ENCODE measurements around the gene LRRC4C.

Gene LRRC4C

DNA sequence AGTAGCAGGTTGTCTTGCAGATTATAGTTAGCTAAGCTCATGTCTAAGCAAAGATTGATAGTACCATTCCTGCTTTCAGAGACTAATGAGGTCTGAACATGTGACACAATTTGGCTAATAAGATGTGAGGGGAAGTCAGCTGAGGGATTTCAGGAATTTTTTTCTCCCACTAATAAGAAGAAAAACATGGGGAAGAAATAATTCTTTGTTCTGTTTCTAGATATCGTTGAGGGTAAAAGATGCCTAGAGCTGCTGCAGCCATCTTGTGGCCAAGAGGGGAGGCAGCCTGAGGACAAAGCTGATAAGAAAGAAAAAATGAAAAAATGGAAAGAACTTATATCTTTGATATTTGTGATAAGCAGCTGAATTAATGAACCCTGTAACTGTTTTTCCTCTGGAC, 1334.4 kb downstream of the LRRC4C start:
- Histone ChIP-seq H3K79me2 (ENCODE audit: control insufficient read depth, insufficient read depth, low read length, unreplicated experiment) (no peaks in the 10 kb centered on the region), H2AFZ (ENCODE audit: low read length, unreplicated experiment) (no peak overlapping the region), H3K36me3 (ENCODE audit: insufficient read depth, low read length) (no peaks in the 10 kb centered on the region), H3K4me3 (ENCODE audit: low read depth, low read length) (no peak overlapping the region), H3K4me1 (ENCODE audit: control insufficient read depth, insufficient read depth, low read length, unreplicated experiment) (no peaks in the 10 kb centered on the region), H3K27me3 (ENCODE audit: insufficient read depth, low read length) (no peaks in the 10 kb centered on the region), H3K27ac (ENCODE audit: low read depth, low read length) (no peak overlapping the region)

DNA sequence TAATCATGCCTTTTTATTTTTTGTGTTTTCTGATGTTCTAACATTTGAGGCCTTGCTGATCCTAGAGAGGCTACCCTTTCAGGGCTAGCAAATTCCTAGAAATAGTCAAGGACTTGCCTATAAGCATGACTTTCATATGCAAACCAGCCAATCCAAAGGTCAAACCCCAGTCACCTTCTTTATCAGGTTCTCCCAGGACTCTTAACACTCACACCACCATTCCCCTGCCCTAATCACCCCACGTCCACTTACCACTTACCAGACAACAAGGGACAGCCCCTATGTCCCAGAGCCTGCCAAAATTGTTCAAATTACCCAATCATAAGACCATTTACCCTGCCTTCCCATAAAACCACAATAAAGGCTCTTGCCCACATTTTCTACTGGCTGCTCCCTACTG, 1339.8 kb downstream of the LRRC4C start:
- H3K4me1 ChIP-seq (ENCODE audit: control insufficient read depth, insufficient read depth, low read length, unreplicated experiment), result no peaks in the 10 kb centered on the region
- no peak overlapping the region for H2AFZ ChIP-seq (ENCODE audit: low read length, unreplicated experiment)
- H3K79me2 ChIP-seq (ENCODE audit: control insufficient read depth, insufficient read depth, low read length, unreplicated experiment), result no peaks in the 10 kb centered on the region
- H3K27me3 ChIP-seq (ENCODE audit: insufficient read depth, low read length), result no peaks in the 10 kb centered on the region
- no peak overlapping the region for H3K4me3 ChIP-seq (ENCODE audit: low read depth, low read length)
- no peaks in the 10 kb centered on the region for H3K36me3 ChIP-seq (ENCODE audit: insufficient read depth, low read length)
- H3K27ac ChIP-seq (ENCODE audit: low read depth, low read length), result no peak overlapping the region

DNA sequence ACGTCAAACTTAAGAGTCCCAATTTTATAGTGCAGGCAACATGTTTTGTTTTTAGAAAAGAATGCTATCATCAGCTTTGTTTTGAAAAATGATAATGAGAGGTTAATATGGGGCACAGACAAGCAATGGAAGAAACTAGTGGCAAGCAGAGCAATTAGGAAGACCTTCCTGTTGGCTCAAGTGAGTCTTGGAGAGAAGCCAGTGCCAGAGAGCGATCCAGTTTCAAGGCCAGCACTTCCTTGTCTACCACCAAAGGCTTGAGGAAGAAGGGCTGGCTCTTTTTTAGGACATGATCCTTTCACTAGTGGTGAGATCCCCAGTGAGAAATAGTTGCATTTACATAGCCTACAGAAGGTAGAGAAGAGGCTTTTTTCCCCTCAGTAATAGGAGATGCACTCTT, 1340.7 kb downstream of the LRRC4C start:
- Histone ChIP-seq H3K4me3 (ENCODE audit: low read depth, low read length) (no peak overlapping the region), H3K4me1 (ENCODE audit: control insufficient read depth, insufficient read depth, low read length, unreplicated experiment) (no peaks in the 10 kb centered on the region), H3K27ac (ENCODE audit: low read depth, low read length) (no peak overlapping the region), H3K79me2 (ENCODE audit: control insufficient read depth, insufficient read depth, low read length, unreplicated experiment) (no peaks in the 10 kb centered on the region), H3K36me3 (ENCODE audit: insufficient read depth, low read length) (no peaks in the 10 kb centered on the region), H2AFZ (ENCODE audit: low read length, unreplicated experiment) (no peak overlapping the region), H3K27me3 (ENCODE audit: insufficient read depth, low read length) (no peaks in the 10 kb centered on the region)

DNA sequence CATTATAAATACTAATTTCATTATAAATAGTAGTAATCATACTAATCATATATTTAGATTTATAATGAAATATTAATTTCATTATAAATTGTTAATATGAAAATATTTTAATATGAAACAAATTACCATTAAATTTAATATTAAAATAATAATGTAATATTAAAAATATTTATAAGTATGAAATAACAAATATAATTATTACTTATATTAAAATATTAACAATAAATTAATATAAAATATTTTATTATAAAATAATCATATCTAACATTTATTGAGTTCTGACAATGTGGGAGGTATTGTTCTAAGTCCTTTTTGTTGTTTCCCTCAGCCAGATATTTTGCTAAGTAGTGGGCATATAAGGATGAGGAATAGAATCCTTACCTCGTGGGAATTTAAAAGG, 1341.4 kb downstream of the LRRC4C start:
- H3K36me3 ChIP-seq (ENCODE audit: insufficient read depth, low read length), result no peaks in the 10 kb centered on the region
- H3K27me3 ChIP-seq (ENCODE audit: insufficient read depth, low read length), result no peaks in the 10 kb centered on the region
- H2AFZ ChIP-seq (ENCODE audit: low read length, unreplicated experiment), result no peak overlapping the region
- H3K79me2 ChIP-seq (ENCODE audit: control insufficient read depth, insufficient read depth, low read length, unreplicated experiment), result no peaks in the 10 kb centered on the region
- no peak overlapping the region for H3K4me3 ChIP-seq (ENCODE audit: low read depth, low read length)
- no peaks in the 10 kb centered on the region for H3K4me1 ChIP-seq (ENCODE audit: control insufficient read depth, insufficient read depth, low read length, unreplicated experiment)
- H3K27ac ChIP-seq (ENCODE audit: low read depth, low read length), result no peak overlapping the region

DNA sequence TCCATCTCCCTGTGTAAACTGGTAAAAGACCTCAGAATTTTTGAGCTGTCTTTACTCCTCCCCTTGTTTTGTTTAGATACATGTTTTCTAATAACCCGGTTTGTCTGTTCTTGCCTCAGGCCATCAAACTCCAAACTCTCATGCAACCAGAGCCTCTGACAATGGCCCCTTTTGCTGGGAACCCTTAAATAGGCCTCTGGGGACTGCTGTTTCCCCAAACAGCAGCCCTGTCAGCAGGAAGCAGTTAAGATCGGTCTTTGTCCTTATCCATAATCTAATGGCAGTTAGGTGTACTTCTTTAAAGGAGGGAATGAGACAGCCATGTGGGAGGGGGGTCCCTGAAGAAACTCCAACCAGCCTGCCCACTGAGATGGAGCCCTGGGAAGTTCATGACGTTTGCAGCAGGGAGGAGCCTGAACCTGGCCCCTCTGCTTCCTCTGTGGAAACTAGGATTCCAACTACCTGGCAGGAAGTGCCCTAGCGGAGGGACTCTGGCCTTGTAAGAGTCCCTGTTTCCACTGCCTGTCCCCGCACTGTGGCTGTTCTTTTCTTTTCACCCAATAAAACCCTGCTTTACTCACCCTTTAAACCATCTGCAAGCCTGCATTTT, 1354.4 kb downstream of the LRRC4C start:
- H2AFZ ChIP-seq (ENCODE audit: low read length, unreplicated experiment), result no peak overlapping the region
- no peaks in the 10 kb centered on the region for H3K79me2 ChIP-seq (ENCODE audit: control insufficient read depth, insufficient read depth, low read length, unreplicated experiment)
- H3K4me3 ChIP-seq (ENCODE audit: low read depth, low read length), result no peak overlapping the region
- H3K4me1 ChIP-seq (ENCODE audit: control insufficient read depth, insufficient read depth, low read length, unreplicated experiment), result no peaks in the 10 kb centered on the region
- H3K27ac ChIP-seq (ENCODE audit: low read depth, low read length), result no peak overlapping the region
- H3K36me3 ChIP-seq (ENCODE audit: insufficient read depth, low read length), result no peaks in the 10 kb centered on the region
- no peaks in the 10 kb centered on the region for H3K27me3 ChIP-seq (ENCODE audit: insufficient read depth, low read length)

DNA sequence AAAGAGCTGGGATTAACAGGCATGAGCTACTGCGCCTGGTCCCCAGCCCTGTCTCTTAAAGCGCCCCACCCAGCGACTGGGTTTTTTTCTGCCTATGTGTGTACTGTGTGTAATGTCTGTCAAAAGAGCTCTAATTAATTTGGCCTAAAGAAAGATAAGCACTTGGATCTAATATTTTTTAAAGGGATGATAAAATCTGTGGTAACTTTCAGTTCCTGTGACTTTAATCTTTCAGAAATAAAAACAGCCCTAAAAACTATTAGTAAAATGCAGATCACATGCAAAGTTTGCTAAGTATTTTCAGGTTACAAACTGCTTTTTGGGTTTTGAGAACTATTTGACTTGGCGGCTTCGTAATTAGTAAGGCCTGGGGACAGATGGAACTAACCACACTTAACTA, 1358.7 kb downstream of the LRRC4C start:
- no peaks in the 10 kb centered on the region for H3K79me2 ChIP-seq (ENCODE audit: control insufficient read depth, insufficient read depth, low read length, unreplicated experiment)
- no peaks in the 10 kb centered on the region for H3K27me3 ChIP-seq (ENCODE audit: insufficient read depth, low read length)
- H3K27ac ChIP-seq (ENCODE audit: low read depth, low read length), result no peak overlapping the region

DNA sequence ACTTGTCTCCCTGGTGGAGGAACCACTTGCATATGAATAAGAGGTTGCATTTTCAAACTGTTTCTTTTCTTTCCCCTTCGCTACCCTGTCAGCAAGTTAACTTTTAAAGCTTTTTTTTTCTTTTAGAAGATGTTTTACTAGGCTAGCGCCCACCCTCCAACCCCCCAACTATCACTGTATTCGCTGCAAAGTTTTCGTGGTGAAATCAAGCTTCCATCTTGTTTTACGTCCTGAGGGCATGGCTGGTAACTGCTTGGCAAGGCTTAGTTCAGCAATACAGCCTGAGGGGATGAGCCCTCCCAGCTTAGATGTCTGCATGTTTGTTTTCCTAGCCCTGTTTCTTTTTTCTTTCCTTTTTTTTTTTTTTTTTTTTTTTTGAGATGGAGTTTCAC, 1359.3 kb downstream of the LRRC4C start:
- no peaks in the 10 kb centered on the region for H3K79me2 ChIP-seq (ENCODE audit: control insufficient read depth, insufficient read depth, low read length, unreplicated experiment)
- no peaks in the 10 kb centered on the region for H3K4me1 ChIP-seq (ENCODE audit: control insufficient read depth, insufficient read depth, low read length, unreplicated experiment)
- H3K27me3 ChIP-seq (ENCODE audit: insufficient read depth, low read length), result no peaks in the 10 kb centered on the region
- no peak overlapping the region for H3K27ac ChIP-seq (ENCODE audit: low read depth, low read length)
- no peak overlapping the region for H3K4me3 ChIP-seq (ENCODE audit: low read depth, low read length)
- H2AFZ ChIP-seq (ENCODE audit: low read length, unreplicated experiment), result no peak overlapping the region
- no peaks in the 10 kb centered on the region for H3K36me3 ChIP-seq (ENCODE audit: insufficient read depth, low read length)

More for the DNA sequence above, 1358.7 kb downstream of the LRRC4C start:
- Histone ChIP-seq H3K36me3 (ENCODE audit: insufficient read depth, low read length) (no peaks in the 10 kb centered on the region), H3K4me1 (ENCODE audit: control insufficient read depth, insufficient read depth, low read length, unreplicated experiment) (no peaks in the 10 kb centered on the region), H2AFZ (ENCODE audit: low read length, unreplicated experiment) (no peak overlapping the region), H3K4me3 (ENCODE audit: low read depth, low read length) (no peak overlapping the region)

DNA sequence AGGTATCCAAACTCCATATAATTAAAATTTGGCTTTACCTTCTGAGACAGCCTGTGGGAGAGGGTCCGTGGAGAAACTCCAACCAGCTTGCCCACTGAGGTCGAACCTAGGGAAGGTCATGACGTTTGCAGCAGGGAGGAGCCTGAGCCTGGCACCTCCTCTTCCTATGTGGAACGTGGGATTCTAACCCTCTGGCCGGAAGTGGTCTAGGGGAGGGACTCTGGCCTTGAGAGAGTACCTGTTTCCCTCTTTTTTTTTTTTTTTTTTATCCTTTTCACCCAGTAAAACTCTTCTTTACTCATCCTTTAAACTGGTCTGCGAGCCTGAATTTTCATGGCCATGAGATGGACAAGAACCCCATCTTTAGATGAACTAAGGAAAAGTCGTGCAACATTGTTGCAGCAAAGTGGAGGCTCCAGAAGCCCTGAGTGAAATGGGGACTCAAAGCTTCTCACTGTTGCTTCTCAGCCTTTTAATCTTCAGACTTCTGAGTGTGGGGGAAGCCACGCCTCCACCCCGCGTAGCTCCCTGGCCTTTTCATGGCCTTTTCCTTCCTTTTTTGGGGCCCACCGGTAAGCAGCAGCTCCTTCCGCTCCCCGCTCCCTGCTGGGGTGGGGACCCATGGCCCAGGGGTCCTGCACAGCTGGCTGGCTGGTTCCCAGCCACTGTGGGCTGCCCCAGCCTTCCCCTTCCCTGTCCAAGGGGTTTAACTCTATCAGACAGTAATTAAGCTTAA, 1359.9 kb downstream of the LRRC4C start:
- Histone ChIP-seq H2AFZ (ENCODE audit: low read length, unreplicated experiment) (no peak overlapping the region), H3K27me3 (ENCODE audit: insufficient read depth, low read length) (no peaks in the 10 kb centered on the region), H3K27ac (ENCODE audit: low read depth, low read length) (no peak overlapping the region), H3K4me3 (ENCODE audit: low read depth, low read length) (no peak overlapping the region), H3K4me1 (ENCODE audit: control insufficient read depth, insufficient read depth, low read length, unreplicated experiment) (no peaks in the 10 kb centered on the region), H3K36me3 (ENCODE audit: insufficient read depth, low read length) (no peaks in the 10 kb centered on the region), H3K79me2 (ENCODE audit: control insufficient read depth, insufficient read depth, low read length, unreplicated experiment) (no peaks in the 10 kb centered on the region)

DNA sequence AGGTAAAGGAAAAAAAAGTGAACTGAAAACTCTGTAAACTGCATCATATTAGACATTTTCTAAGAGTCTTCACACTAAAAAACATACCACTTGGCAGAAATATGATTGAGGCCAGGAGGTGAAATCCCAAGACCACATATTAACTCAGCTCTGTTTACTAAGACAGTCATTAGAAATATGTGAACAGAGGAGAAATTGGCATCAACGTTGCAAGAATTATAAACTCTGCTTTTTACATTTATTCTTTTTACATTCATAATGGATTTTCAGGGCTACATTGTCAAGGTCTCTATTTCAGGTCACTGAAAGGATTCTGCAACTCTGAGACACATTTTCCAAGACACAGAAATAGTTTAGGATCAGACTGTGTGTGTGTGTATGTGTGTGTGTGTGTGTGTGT, 1364.0 kb downstream of the LRRC4C start:
- Histone ChIP-seq H2AFZ (ENCODE audit: low read length, unreplicated experiment) (no peak overlapping the region), H3K79me2 (ENCODE audit: control insufficient read depth, insufficient read depth, low read length, unreplicated experiment) (no peaks in the 10 kb centered on the region), H3K4me1 (ENCODE audit: control insufficient read depth, insufficient read depth, low read length, unreplicated experiment) (no peaks in the 10 kb centered on the region), H3K27ac (ENCODE audit: low read depth, low read length) (no peak overlapping the region), H3K27me3 (ENCODE audit: insufficient read depth, low read length) (no peaks in the 10 kb centered on the region), H3K36me3 (ENCODE audit: insufficient read depth, low read length) (no peaks in the 10 kb centered on the region), H3K4me3 (ENCODE audit: low read depth, low read length) (no peak overlapping the region)

DNA sequence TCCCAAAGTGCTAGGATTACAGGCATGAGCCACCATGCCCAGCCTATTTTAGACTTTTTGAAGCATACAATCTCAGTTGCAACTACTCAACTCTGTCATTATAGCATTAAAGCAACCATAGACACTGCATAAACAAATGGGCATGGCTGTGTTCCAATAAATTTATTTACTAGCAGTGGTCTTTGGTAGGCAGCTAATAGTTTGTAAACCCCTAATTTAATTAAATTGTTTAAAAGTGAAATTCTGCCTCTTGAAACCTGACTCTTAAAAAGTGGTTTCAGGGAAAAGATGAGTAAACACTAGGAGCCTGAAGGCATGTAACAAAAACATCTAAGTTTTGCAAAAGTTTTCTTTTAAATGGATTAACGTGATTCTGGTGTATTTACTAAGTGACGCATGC, 1364.5 kb downstream of the LRRC4C start:
- Histone ChIP-seq H3K27ac (ENCODE audit: low read depth, low read length) (no peak overlapping the region), H3K27me3 (ENCODE audit: insufficient read depth, low read length) (no peaks in the 10 kb centered on the region), H2AFZ (ENCODE audit: low read length, unreplicated experiment) (no peak overlapping the region), H3K4me3 (ENCODE audit: low read depth, low read length) (no peak overlapping the region), H3K4me1 (ENCODE audit: control insufficient read depth, insufficient read depth, low read length, unreplicated experiment) (no peaks in the 10 kb centered on the region), H3K36me3 (ENCODE audit: insufficient read depth, low read length) (no peaks in the 10 kb centered on the region), H3K79me2 (ENCODE audit: control insufficient read depth, insufficient read depth, low read length, unreplicated experiment) (no peaks in the 10 kb centered on the region)

DNA sequence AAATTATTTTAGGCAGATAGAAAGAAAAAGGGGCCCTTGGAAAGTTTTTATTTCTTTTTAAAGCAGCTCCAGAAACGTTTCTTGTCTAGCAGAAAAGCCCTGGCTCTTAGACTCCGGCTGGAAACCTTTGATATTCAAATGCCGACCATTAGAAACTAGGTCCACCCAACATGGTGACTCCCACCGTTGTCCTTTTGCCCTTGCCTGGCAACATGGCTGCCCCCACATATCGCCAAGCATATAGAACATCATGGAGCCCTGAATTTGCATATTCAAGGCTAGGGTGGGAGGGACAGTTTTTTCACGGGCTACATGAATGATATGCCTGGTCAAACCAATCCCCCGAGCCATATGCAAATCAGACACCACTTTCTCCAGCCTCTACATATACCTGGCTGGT, 1379.0 kb downstream of the LRRC4C start:
- Histone ChIP-seq H3K4me3 (ENCODE audit: low read depth, low read length) (no peak overlapping the region), H3K79me2 (ENCODE audit: control insufficient read depth, insufficient read depth, low read length, unreplicated experiment) (no peaks in the 10 kb centered on the region), H3K4me1 (ENCODE audit: control insufficient read depth, insufficient read depth, low read length, unreplicated experiment) (no peaks in the 10 kb centered on the region), H2AFZ (ENCODE audit: low read length, unreplicated experiment) (no peak overlapping the region), H3K36me3 (ENCODE audit: insufficient read depth, low read length) (no peaks in the 10 kb centered on the region), H3K27me3 (ENCODE audit: insufficient read depth, low read length) (no peaks in the 10 kb centered on the region), H3K27ac (ENCODE audit: low read depth, low read length) (no peak overlapping the region)
